HG03432 (cell line): ENCODE measurements around the gene CAPZB.

Experiments
- ATAC-seq: cut with Tn5 transposase; IDR thresholded peaks from one replicate; pipeline ENCODE4 v1.9.1; 2021; ENCODE audit warnings: mild to moderate bottlenecking, moderate library complexity; ENCODE audit not compliant: unreplicated experiment

CAPZB gene

GRCh38 chr1:19371226-19372135 is 113.9 kb downstream of the CAPZB start:
- no peak for ATAC-seq

GRCh38 chr1:19370453-19371170 is 114.7 kb downstream of the CAPZB start:
- ATAC-seq: no peak

- ATAC-seq: no peak
Measured at GRCh38 chr1:19369396-19370090, 115.8 kb downstream of the CAPZB start.

- no peak for ATAC-seq
Measured at GRCh38 chr1:19368964-19369363, 116.4 kb downstream of the CAPZB start.

GRCh38 chr1:19368050-19368449 is 117.3 kb downstream of the CAPZB start:
- ATAC-seq: no peak

- no peak for ATAC-seq
Measured at GRCh38 chr1:19367584-19368041, 117.7 kb downstream of the CAPZB start.

- ATAC-seq: no peak
Measured at GRCh38 chr1:19366599-19367536, 118.5 kb downstream of the CAPZB start.

GRCh38 chr1:19365721-19366120 is 119.6 kb downstream of the CAPZB start:
- no peak for ATAC-seq

GRCh38 chr1:19363536-19364152 is 121.7 kb downstream of the CAPZB start:
- ATAC-seq: no peak

GRCh38 chr1:19361611-19362147 is 123.7 kb downstream of the CAPZB start:
- ATAC-seq: no peak

- ATAC-seq: no peak
Measured at GRCh38 chr1:19360843-19361610, 124.3 kb downstream of the CAPZB start.

- no peak for ATAC-seq
Measured at GRCh38 chr1:19360432-19360831, 124.9 kb downstream of the CAPZB start.

- no peak for ATAC-seq
Measured at GRCh38 chr1:19360016-19360415, 125.3 kb downstream of the CAPZB start.

GRCh38 chr1:19359357-19359756 is 126.0 kb downstream of the CAPZB start:
- no peak for ATAC-seq

- no peak for ATAC-seq
Measured at GRCh38 chr1:19358710-19359109, 126.6 kb downstream of the CAPZB start.

- ATAC-seq: no peak
Measured at GRCh38 chr1:19357299-19357986, 127.9 kb downstream of the CAPZB start.

GRCh38 chr1:19356266-19356665 is 129.1 kb downstream of the CAPZB start:
- ATAC-seq: no peak

GRCh38 chr1:19354531-19354981 is 130.8 kb downstream of the CAPZB start:
- ATAC-seq: no peak
